Measurements from ENCODE around the gene GPR153. TPM values are rescaled to one million over a fixed set of nuclear protein-coding genes. Genes with fewer than 3 reads are reported as not detected.

GPR153 gene
- total RNA-seq, 1 donor from 2014 or later = 1.5 TPM

DNA sequence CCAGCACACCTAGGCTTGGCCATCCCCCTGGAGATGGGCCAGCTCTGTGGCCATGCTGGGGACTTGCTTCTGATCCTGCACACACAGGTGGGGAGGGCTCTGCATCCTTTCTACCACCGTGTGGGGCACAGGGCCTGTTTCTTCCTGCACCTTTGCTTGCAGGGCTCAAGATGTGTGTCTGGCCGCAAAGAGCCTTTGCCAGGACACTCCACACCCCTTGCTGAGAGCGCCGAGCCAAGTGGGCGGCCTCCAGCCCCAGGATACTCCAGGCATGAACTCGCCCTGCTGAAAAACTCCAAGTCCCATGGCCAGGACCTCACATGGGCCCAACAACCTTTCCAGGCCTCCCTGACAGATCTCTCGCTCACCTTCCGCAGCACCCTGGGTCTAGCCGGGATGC lies 11.6 kb upstream of the GPR153 start:
- intact Hi-C loops (cut with micrococcal nuclease) = no loop called here
- no peak overlapping the region for H3K27ac Mint-ChIP-seq
- no peak for DNase-seq (ENCODE audit: low spot score)
- no peaks in the 10 kb centered on the region for H3K4me1 Mint-ChIP-seq (ENCODE audit: low read depth)
- H3K27me3 Mint-ChIP-seq (ENCODE audit: low read depth) = no peaks in the 10 kb centered on the region
- H3K36me3 Mint-ChIP-seq (ENCODE audit: low read depth) = no peaks in the 10 kb centered on the region
- no peaks in the 10 kb centered on the region for H3K9me3 Mint-ChIP-seq
- H3K4me3 Mint-ChIP-seq (ENCODE audit: low read depth) = no peak overlapping the region

DNA sequence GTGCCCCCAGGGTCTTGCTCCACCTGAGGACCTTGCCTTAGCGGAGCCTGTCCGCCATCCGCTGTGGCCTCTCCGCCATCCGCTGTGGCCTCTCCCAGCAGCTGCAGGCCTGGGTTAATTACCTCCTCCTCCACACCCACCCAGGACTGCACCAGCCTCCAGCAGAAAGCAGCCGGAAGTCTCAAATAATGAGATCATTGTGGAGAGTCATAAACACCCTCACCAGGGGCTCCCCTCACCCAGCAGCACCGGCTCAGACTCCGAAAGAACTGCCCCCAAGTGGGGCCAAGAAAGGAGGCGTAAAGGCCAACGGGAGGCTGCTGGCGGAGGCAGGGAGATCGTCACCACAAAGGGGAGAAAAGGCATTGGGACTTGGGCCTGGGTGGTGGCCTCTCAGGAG lies 10.7 kb upstream of the GPR153 start:
- Mint-ChIP-seq H3K4me1 (ENCODE audit: low read depth) (no peaks in the 10 kb centered on the region), H3K9me3 (no peaks in the 10 kb centered on the region), H3K27me3 (ENCODE audit: low read depth) (no peaks in the 10 kb centered on the region), H3K36me3 (ENCODE audit: low read depth) (no peaks in the 10 kb centered on the region), H3K4me3 (ENCODE audit: low read depth) (no peak overlapping the region), H3K27ac (no peak overlapping the region)
- no peak for DNase-seq (ENCODE audit: low spot score)
- intact Hi-C loops (cut with micrococcal nuclease) = no loop called here

DNA sequence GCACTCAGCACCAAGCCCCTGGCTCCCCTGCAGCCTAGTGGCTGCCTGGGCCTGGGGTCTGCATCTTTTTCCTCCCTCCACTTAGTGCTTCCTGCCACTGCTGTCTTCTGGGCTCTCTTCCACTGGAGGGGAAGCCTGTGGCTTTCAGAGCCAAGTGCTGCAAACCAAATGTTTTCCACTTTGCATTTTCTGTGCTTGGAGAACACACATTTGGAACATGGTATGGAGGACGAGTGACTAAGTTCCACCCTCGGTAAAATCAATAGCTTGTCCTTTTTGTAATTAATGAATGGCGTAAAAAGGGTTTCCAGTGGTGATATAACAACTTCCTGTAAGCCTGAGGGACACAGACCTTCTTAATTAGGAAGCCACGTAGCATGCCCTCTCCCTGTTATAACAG lies 10.1 kb upstream of the GPR153 start:
- Mint-ChIP-seq H3K27ac (no peak overlapping the region), H3K4me1 (ENCODE audit: low read depth) (no peaks in the 10 kb centered on the region), H3K36me3 (ENCODE audit: low read depth) (no peaks in the 10 kb centered on the region), H3K9me3 (no peaks in the 10 kb centered on the region), H3K27me3 (ENCODE audit: low read depth) (no peaks in the 10 kb centered on the region), H3K4me3 (ENCODE audit: low read depth) (no peak overlapping the region)
- DNase-seq (ENCODE audit: low spot score) = no peak
- intact Hi-C loops (cut with micrococcal nuclease) = no loop called here

DNA sequence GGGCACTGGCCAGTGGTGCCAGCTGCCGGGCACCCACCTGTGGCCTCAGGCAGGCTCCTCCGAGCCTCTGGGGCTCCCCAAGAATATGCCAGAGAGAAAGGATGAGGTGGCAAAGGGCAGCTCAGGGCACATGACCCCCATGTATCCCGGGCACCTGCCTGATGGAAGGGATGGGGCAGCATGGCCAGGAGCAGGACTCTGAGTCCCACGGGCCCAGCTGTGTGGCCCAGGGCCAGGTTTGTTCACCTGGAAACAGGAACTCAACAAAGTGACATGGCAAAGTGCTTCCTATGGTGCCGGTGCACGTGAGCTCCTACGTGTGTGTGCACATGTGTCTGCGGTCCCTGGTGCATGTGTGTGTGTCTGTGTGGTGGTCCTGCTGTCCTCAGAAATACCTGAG lies 9.5 kb upstream of the GPR153 start:
- no peak for DNase-seq (ENCODE audit: low spot score)
- Mint-ChIP-seq H3K27ac (no peak overlapping the region), H3K4me3 (ENCODE audit: low read depth) (no peak overlapping the region), H3K36me3 (ENCODE audit: low read depth) (no peaks in the 10 kb centered on the region), H3K9me3 (no peaks in the 10 kb centered on the region), H3K4me1 (ENCODE audit: low read depth) (no peaks in the 10 kb centered on the region), H3K27me3 (ENCODE audit: low read depth) (no peaks in the 10 kb centered on the region)
- intact Hi-C loops (cut with micrococcal nuclease) = no loop called here

DNA sequence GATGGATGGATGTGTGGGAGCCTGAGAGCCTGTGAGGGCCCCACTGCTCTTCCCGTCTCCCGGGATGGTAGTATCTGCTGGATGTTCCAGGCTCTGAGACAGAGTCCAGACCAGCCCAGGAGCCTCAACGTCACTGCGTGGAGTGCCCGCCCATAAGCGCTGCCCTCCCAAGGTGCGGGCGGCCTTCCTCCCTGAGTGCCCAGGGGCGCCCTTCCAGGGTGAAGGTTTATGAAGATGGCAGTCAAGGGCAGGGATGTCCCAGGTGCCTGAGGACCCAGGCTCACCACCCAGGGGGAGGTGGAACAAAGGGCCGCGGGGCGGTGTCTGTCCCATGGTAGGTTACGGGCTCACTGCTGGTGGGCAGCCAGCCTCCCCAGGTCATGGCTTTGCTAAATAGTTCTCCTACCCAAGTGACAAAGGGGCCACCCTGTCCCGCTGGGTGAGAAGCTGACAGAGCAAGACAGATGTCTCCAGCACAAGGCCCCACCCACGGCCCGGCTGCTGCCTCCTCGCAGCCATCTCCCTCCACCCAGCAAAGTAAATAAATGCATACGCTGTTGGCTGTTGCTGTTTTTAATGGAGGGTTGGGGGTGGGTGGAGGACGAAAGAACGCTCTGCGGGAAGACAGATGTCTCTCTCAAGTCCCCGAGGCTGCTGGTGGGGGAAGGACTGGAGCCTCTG lies 9.0 kb upstream of the GPR153 start:
- no peak for DNase-seq (ENCODE audit: low spot score)
- Mint-ChIP-seq H3K27me3 (ENCODE audit: low read depth) (no peaks in the 10 kb centered on the region), H3K9me3 (no peaks in the 10 kb centered on the region), H3K36me3 (ENCODE audit: low read depth) (no peaks in the 10 kb centered on the region), H3K27ac (no peak overlapping the region), H3K4me1 (ENCODE audit: low read depth) (no peaks in the 10 kb centered on the region), H3K4me3 (ENCODE audit: low read depth) (no peak overlapping the region)
- intact Hi-C loops (cut with micrococcal nuclease) = no loop called here

DNA sequence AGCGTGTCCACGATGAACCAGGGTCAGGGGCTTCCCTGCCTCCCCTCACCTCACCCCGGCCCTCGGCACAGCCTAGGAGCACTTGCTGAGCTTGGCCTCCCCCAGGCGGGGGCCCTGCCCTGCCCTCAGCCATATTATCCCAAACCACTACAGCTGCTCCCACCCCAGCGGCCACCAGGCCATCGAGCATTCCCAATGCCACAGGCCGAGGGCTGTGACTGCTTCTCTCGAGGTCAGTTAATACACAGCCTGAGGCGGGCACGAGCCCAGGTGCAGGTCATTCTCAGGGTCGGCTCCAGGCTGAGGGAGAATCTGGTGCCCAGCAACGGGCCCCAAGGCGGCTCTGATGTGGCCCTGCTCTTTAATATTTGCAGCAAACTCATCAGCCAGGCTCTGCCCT lies 8.4 kb upstream of the GPR153 start:
- DNase-seq (ENCODE audit: low spot score) = no peak
- intact Hi-C loops (cut with micrococcal nuclease) = no loop called here
- no peaks in the 10 kb centered on the region for H3K27me3 Mint-ChIP-seq (ENCODE audit: low read depth)
- no peak overlapping the region for H3K27ac Mint-ChIP-seq
- no peaks in the 10 kb centered on the region for H3K9me3 Mint-ChIP-seq
- H3K4me1 Mint-ChIP-seq (ENCODE audit: low read depth) = no peaks in the 10 kb centered on the region
- no peaks in the 10 kb centered on the region for H3K36me3 Mint-ChIP-seq (ENCODE audit: low read depth)
- H3K4me3 Mint-ChIP-seq (ENCODE audit: low read depth) = no peak overlapping the region

DNA sequence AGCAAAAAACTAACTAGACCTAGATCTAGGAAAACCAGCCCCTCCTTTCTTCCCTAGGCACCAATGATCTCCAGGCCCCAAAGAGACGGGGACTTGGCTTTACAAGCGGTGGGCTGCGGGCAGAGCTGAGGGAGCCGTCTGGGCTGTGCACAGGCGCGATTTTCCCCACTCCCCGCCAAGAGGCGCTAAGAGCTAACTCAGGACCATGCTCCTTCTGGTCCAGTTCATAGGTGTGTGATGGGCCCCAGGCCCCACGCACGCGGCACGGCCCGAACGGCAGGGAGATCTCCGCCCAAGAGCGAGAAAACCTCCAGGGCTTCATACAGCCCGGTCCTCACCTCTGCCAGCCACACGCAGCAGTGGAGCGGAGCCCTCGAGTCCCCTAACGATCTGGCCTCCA lies 7.5 kb upstream of the GPR153 start:
- H3K4me3 Mint-ChIP-seq (ENCODE audit: low read depth) = no peak overlapping the region
- H3K4me1 Mint-ChIP-seq (ENCODE audit: low read depth) = no peaks in the 10 kb centered on the region
- DNase-seq (ENCODE audit: low spot score) = no peak
- H3K36me3 Mint-ChIP-seq (ENCODE audit: low read depth) = no peaks in the 10 kb centered on the region
- H3K27ac Mint-ChIP-seq = no peak overlapping the region
- H3K9me3 Mint-ChIP-seq = no peaks in the 10 kb centered on the region
- no peaks in the 10 kb centered on the region for H3K27me3 Mint-ChIP-seq (ENCODE audit: low read depth)
- intact Hi-C loops (cut with micrococcal nuclease) = no loop called here

DNA sequence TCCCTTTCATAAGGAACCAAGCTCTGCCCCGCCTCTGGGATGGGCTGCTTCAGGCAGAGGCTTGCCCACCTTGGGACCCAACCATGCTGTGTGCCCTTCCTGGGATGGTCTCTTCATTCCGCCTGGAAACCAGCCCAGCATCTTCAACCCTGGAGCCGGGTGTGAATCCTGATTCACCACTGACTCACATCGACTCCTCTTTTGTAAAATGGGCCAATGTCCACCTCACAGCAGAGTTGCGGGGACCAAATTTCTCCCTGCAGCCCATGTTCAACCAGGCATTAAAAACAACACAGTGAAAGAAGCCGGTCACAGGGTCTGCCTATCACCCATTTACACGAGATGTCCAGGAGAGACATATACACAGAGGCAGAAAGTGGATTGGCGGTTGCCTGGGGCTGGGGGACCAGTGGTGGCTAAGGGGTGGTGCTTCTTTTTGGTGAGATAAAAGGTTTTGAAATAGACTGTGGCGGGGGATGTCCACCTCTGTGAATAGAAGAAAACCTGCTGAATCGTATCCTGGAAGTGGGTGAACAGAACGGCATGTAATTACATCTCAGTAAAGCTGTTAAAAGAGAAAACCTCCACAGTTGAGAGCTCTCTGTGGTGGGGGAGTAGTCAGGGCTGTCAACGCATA lies 6.9 kb upstream of the GPR153 start:
- Mint-ChIP-seq H3K27me3 (ENCODE audit: low read depth) (no peaks in the 10 kb centered on the region), H3K4me3 (ENCODE audit: low read depth) (no peak overlapping the region), H3K9me3 (no peaks in the 10 kb centered on the region), H3K4me1 (ENCODE audit: low read depth) (no peaks in the 10 kb centered on the region), H3K36me3 (ENCODE audit: low read depth) (no peaks in the 10 kb centered on the region), H3K27ac (no peak overlapping the region)
- no peak for DNase-seq (ENCODE audit: low spot score)
- intact Hi-C loops (cut with micrococcal nuclease) = no loop called here

DNA sequence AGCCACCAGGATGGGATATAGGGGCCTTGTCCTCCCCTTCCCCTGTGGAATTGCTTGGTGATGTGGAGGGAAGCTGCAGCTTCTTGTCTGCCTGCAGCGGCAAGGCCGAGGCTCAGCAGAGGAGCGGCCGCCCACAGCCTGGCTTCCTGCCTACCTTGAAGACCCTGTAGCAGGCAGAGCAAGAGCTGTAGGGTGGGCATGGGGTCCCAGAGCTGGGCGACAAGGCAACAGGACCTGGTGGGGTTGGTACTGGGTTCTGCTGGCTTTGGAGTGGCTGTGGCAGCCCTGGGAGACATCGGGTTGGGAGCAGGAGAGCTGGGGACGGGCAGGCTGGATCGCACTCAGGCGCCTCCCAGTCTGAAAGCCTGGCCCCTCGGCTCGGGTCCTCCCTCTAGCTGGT lies 5.7 kb upstream of the GPR153 start:
- H3K36me3 Mint-ChIP-seq (ENCODE audit: low read depth) = no peaks in the 10 kb centered on the region
- no peak for DNase-seq (ENCODE audit: low spot score)
- H3K27me3 Mint-ChIP-seq (ENCODE audit: low read depth) = peaks cover 4% of the 10 kb centered on the region
- H3K4me1 Mint-ChIP-seq (ENCODE audit: low read depth) = no peaks in the 10 kb centered on the region
- no peak overlapping the region for H3K27ac Mint-ChIP-seq
- no peak overlapping the region for H3K4me3 Mint-ChIP-seq (ENCODE audit: low read depth)
- intact Hi-C loops (cut with micrococcal nuclease) = no loop called here
- H3K9me3 Mint-ChIP-seq = no peaks in the 10 kb centered on the region

DNA sequence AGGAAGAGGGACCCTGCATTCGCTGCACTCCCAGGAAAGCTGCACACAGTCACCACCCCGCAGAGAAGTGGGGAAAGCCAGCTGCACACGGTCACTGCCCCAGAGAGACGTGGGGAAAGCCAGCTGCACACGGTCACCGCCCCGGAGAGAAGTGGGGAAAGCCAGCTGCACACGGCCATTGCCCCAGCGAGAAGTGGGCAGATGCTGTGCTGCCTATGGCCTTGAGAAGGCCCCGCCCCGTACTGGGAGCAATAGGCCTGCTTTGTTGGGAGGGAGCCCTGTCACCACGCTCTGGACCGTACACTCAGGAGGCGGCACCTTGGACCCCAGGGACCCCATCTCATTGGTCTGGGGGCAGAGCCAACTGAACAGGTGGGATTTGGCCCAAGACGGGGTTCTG lies 4.3 kb upstream of the GPR153 start:
- Mint-ChIP-seq H3K27me3 (ENCODE audit: low read depth) (peaks cover 6% of the 10 kb centered on the region), H3K4me1 (ENCODE audit: low read depth) (no peaks in the 10 kb centered on the region), H3K9me3 (no peaks in the 10 kb centered on the region), H3K36me3 (ENCODE audit: low read depth) (no peaks in the 10 kb centered on the region), H3K4me3 (ENCODE audit: low read depth) (no peak overlapping the region), H3K27ac (no peak overlapping the region)
- intact Hi-C loops (cut with micrococcal nuclease) = no loop called here
- DNase-seq (ENCODE audit: low spot score) = no peak

DNA sequence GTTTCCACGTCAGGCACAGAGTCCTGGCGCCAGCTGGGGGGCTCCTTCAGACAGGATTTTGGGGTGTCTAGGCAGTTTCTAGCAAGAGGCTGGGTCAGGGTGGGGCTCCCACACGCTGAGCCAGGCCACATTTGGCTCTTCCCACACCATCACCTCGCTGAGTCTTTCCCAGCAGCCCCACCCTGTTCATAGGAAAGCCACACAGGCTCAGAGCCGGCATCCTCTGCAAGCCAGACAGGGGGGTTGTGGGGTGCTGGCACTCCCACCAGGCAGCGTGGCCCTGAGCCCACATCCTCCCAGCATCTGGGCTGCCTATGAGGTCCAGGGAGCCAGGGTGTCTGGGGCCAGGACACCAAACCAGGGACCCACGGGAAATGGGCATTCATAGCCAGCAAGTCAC lies 2.8 kb upstream of the GPR153 start:
- peaks cover 17% of the 10 kb centered on the region for H3K27me3 Mint-ChIP-seq (ENCODE audit: low read depth)
- H3K9me3 Mint-ChIP-seq = no peaks in the 10 kb centered on the region
- peaks cover 2% of the 10 kb centered on the region for H3K4me1 Mint-ChIP-seq (ENCODE audit: low read depth)
- DNase-seq (ENCODE audit: low spot score) = no peak
- H3K27ac Mint-ChIP-seq = no peak overlapping the region
- intact Hi-C loops (cut with micrococcal nuclease) = no loop called here
- no peaks in the 10 kb centered on the region for H3K36me3 Mint-ChIP-seq (ENCODE audit: low read depth)
- H3K4me3 Mint-ChIP-seq (ENCODE audit: low read depth) = no peak overlapping the region

DNA sequence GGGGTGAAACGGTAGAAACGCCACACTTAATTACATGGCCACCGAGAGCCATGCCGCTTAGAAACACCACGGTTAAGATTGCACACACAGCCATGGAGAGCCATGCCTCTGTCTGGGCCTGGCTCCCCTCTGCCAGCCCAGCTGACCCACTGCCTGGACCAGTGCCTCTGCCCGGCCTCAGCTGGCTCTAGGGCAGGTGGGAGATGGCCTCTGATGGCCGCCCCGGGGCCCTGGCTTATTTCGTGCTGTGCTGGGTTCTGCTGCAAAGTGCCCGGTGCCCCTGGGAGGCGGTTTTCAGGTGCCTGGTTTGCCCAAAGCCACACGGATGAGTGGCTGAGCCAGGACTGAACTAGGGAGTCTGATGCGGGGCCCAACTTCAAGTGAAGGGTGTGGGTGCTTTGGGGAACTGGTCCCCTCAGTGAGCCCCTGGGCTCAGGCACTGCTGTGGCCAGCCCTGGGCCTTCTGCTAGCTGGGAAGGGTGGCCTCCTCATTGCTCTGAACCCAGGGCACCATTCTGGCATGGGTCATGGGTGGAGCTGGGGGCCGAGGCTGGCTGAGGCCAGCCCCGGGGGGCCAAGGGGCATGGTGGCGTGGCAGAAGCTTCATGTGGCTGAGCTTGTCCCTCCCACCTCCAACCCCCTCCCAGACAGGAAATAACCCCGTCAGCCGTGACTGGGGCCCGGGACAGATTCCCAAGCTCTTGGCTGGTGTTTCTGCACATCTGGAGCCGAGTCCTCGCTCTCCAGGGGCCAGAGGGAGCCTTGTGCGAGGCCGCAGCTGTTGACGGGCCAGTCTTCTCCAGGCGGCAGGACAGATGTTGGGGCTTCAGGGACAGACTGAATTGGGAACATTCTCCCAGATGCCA lies 1.9 kb upstream of the GPR153 start:
- Mint-ChIP-seq H3K4me1 (ENCODE audit: low read depth) (peaks cover 2% of the 10 kb centered on the region), H3K9me3 (no peaks in the 10 kb centered on the region), H3K27ac (no peak overlapping the region), H3K27me3 (ENCODE audit: low read depth) (peaks cover 18% of the 10 kb centered on the region), H3K36me3 (ENCODE audit: low read depth) (no peaks in the 10 kb centered on the region), H3K4me3 (ENCODE audit: low read depth) (no peak overlapping the region)
- no peak for DNase-seq (ENCODE audit: low spot score)
- intact Hi-C loops (cut with micrococcal nuclease) = no loop called here

DNA sequence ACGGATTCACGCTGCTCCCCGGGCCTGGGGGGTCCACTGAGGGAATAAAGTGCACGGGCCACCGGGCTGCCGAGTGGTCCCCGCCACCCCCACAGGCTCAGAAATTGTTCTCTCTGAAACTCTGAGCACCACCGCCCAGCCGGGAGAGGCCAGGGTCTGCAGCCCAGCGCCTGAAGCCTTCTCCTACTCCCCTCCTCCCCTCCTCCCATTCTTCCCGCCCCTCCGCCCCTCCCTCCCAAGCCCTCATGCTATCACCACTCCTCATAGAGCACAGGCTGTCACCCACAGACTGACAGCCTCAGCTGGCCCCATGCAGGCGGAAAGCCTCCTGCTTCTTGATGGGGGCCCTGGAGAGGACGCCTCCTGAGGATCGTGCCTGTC lies 707 bp upstream of the GPR153 start:
- no peak for DNase-seq (ENCODE audit: low spot score)
- peaks cover 19% of the 10 kb centered on the region for H3K27me3 Mint-ChIP-seq (ENCODE audit: low read depth)
- no peaks in the 10 kb centered on the region for H3K36me3 Mint-ChIP-seq (ENCODE audit: low read depth)
- H3K9me3 Mint-ChIP-seq = no peaks in the 10 kb centered on the region
- peak overlapping the region; percentile 54 for H3K4me3 Mint-ChIP-seq (ENCODE audit: low read depth)
- H3K4me1 Mint-ChIP-seq (ENCODE audit: low read depth) = peaks cover 2% of the 10 kb centered on the region
- H3K27ac Mint-ChIP-seq = no peak overlapping the region
- intact Hi-C loops (cut with micrococcal nuclease) = no loop called here
